Subcutaneous adipose tissue (tissue), 4 donors: ENCODE results near the gene DDT. TPM values are rescaled to one million over a fixed set of nuclear protein-coding genes. Genes with fewer than 3 reads are reported as not detected.

ENCODE experiments used
- total RNA-seq, 4 donors: library from RNA; depleted of rRNA; stranded (reverse); fragments of >200 nt; gene quantifications; one replicate each; pipeline ENCODE4 v1.1.0, GENCODE V29; 2016
- TF ChIP-seq, protein P1 (sequence below): fragments of 450-650 bp; IDR thresholded peaks from one replicate; pipeline ENCODE4 v1.5.1; 2016; ENCODE audit warnings: low read depth, mild to moderate bottlenecking, control low read depth, antibody characterized with exemption, moderate library complexity

The DDT gene
- total RNA-seq, 4 donors from 2014 or later, result 94.9 to 211 (median 111) TPM

GRCh38 chr22:23925020-23925606 lies 49.1 kb downstream of the DDT start:
- TF ChIP-seq, protein P1, sequence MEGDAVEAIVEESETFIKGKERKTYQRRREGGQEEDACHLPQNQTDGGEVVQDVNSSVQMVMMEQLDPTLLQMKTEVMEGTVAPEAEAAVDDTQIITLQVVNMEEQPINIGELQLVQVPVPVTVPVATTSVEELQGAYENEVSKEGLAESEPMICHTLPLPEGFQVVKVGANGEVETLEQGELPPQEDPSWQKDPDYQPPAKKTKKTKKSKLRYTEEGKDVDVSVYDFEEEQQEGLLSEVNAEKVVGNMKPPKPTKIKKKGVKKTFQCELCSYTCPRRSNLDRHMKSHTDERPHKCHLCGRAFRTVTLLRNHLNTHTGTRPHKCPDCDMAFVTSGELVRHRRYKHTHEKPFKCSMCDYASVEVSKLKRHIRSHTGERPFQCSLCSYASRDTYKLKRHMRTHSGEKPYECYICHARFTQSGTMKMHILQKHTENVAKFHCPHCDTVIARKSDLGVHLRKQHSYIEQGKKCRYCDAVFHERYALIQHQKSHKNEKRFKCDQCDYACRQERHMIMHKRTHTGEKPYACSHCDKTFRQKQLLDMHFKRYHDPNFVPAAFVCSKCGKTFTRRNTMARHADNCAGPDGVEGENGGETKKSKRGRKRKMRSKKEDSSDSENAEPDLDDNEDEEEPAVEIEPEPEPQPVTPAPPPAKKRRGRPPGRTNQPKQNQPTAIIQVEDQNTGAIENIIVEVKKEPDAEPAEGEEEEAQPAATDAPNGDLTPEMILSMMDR, result no peak

DNA sequence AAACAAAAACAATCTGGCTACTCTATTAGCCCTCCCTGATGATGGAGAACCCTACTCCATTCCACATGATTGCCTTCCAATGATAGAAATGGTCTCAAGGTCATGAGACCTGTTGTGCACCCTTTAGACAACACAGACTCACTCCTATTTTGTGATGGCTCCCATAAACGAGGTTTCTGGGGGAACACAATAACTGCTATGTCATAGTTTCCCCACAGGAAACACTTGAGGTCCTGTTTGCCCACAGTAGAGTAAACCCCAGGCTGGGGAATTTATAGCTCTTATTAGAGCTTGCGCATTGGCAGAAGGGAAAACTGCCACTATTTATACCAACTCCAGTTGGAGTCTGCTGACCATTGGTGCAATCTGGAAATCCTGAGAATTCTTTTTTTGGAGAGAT lies 51.3 kb downstream of the DDT start:
- TF ChIP-seq, protein P1, result no peak

Other genes starting within 250 kb of the DDT start
- 1 to 10 TPM; 2.9 to 7.0 (median 3.7) TPM for gene ZNF70, start 223.3 kb downstream of the DDT start, total RNA-seq
- gene VPREB3, start 220.0 kb downstream of the DDT start, total RNA-seq, result 1 to 10 TPM in 1 of 4 donors, not detected in 3; 6.8 TPM
- not detected for gene C22orf15, start 211.5 kb downstream of the DDT start, total RNA-seq
- gene CHCHD10, start 206.5 kb downstream of the DDT start, total RNA-seq, result 10 to 100 TPM in 3 of 4 donors, 1 to 10 TPM in 1; 9.3 to 84.6 (median 26.6) TPM
- gene MMP11, start 201.6 kb downstream of the DDT start, total RNA-seq, result 1 to 10 TPM; 2.1 to 2.8 (median 2.2) TPM
- gene SMARCB1, start 187.5 kb downstream of the DDT start, total RNA-seq, result 10 to 100 TPM; 26.3 to 84.2 (median 37.5) TPM
- 1 to 10 TPM in 1 of 4 donors, under 1 TPM in 1, not detected in 2; 0.22 to 1.5 TPM for gene DERL3, start 135.4 kb downstream of the DDT start, total RNA-seq
- 10 to 100 TPM in 1 of 4 donors, 1 to 10 TPM in 3; 4.8 to 10.2 (median 5.5) TPM for gene SLC2A11, start 116.6 kb downstream of the DDT start, total RNA-seq
- 100 to 1,000 TPM in 3 of 4 donors, 10 to 100 TPM in 1; 58.8 to 202 (median 128) TPM for gene MIF, start 80.1 kb downstream of the DDT start, total RNA-seq
- gene GSTT2B, start 13.2 kb downstream of the DDT start, total RNA-seq, result 1 to 10 TPM; 1.7 to 7.5 (median 3.5) TPM
- under 1 TPM in 3 of 4 donors, not detected in 1; 0.65 to 0.94 (median 0.88) TPM for gene DDTL, start 7.6 kb downstream of the DDT start, total RNA-seq
- gene GSTT2, start 5.7 kb upstream of the DDT start, total RNA-seq, result not detected
- gene GSTT4, start 31.0 kb upstream of the DDT start, total RNA-seq, result not detected
- 10 to 100 TPM; 22.5 to 50.9 (median 31.9) TPM for gene CABIN1, start 36.9 kb upstream of the DDT start, total RNA-seq
- gene SUSD2, start 207.0 kb upstream of the DDT start, total RNA-seq, result 1 to 10 TPM in 3 of 4 donors, under 1 TPM in 1; 0.82 to 2.4 (median 2.0) TPM